ENCODE results near the gene CYP2D6.
"Not testable (repeated sequence)": the region's sequence is repeated elsewhere in the genome, so short reads cannot be mapped to it uniquely, and the experiment has no call there.

CYP2D6 gene

GRCh38 chr22:42156598-42156997 is 26.0 kb upstream of the CYP2D6 start:
- no peak for DNase-seq

- DNase-seq = no peak
Measured at GRCh38 chr22:42156121-42156520, 25.5 kb upstream of the CYP2D6 start.

- no peak for DNase-seq
Measured at GRCh38 chr22:42155053-42155543, 24.5 kb upstream of the CYP2D6 start.

GRCh38 chr22:42154293-42155052 is 23.9 kb upstream of the CYP2D6 start:
- DNase-seq = no peak

- no peak for DNase-seq
Measured at GRCh38 chr22:42152661-42153270, 22.2 kb upstream of the CYP2D6 start.

GRCh38 chr22:42151924-42152635 is 21.5 kb upstream of the CYP2D6 start:
- DNase-seq = no peak

GRCh38 chr22:42150727-42151590 is 20.3 kb upstream of the CYP2D6 start:
- DNase-seq = no peak

GRCh38 chr22:42149798-42150197 is 19.2 kb upstream of the CYP2D6 start:
- DNase-seq = not testable (repeated sequence)

- no peak for DNase-seq
Measured at GRCh38 chr22:42145175-42145574, 14.6 kb upstream of the CYP2D6 start.

GRCh38 chr22:42143859-42144822 is 13.5 kb upstream of the CYP2D6 start:
- not testable (repeated sequence) for DNase-seq

- DNase-seq = no peak
Measured at GRCh38 chr22:42142771-42143461, 12.3 kb upstream of the CYP2D6 start.

GRCh38 chr22:42141307-42142057 is 10.9 kb upstream of the CYP2D6 start:
- DNase-seq = not testable (repeated sequence)

- DNase-seq = not testable (repeated sequence)
Measured at GRCh38 chr22:42140153-42140552, 9.5 kb upstream of the CYP2D6 start.

GRCh38 chr22:42139508-42139907 is 8.9 kb upstream of the CYP2D6 start:
- not testable (repeated sequence) for DNase-seq

GRCh38 chr22:42138972-42139371 is 8.4 kb upstream of the CYP2D6 start:
- no peak for DNase-seq

GRCh38 chr22:42138122-42138770 is 7.6 kb upstream of the CYP2D6 start:
- no peak for DNase-seq

GRCh38 chr22:42135688-42136087 is 5.1 kb upstream of the CYP2D6 start:
- DNase-seq = not testable (repeated sequence)

- DNase-seq = no peak
Measured at GRCh38 chr22:42134100-42135020, 3.8 kb upstream of the CYP2D6 start.
